ENCODE measurements around the gene HEMK1. TPM values are rescaled to one million over a fixed set of nuclear protein-coding genes. Genes with fewer than 3 reads are reported as not detected.

HEMK1 gene
- total RNA-seq, 1 experiment from 2014 or later = 12.5 TPM

- no peak overlapping the region for H2BK120ac ChIP-seq (ENCODE audit: low read depth, low read length, poor library complexity, severe bottlenecking)
- Mint-ChIP-seq H3K4me1 (no peaks in the 10 kb centered on the region), H3K36me3 (ENCODE audit: insufficient read depth in 1 of 3, low read depth in 3 of 3) (peaks cover 0 to under 1% (median 0%) of the 10 kb centered on the region in 3 experiments; a peak in 1 of 7 replicates), H3K9me3 (no peaks in the 10 kb centered on the region), H3K27me3 (ENCODE audit: low read depth) (peaks cover 5% of the 10 kb centered on the region), H3K4me3 (no peak overlapping the region), H3K27ac (no peak overlapping the region)
- H3K14ac ChIP-seq (ENCODE audit: insufficient read depth, low read length) = no peak overlapping the region
- H2BK12ac ChIP-seq (ENCODE audit: insufficient read length, low read depth, low read length) = no peak overlapping the region
- no peak overlapping the region for H2BK20ac ChIP-seq (ENCODE audit: low read depth, low read length, poor library complexity, severe bottlenecking)
- no peaks in the 10 kb centered on the region for H3K9me3 ChIP-seq (ENCODE audit: control insufficient read depth, low read depth, low read length)
- no peak overlapping the region for H4K5ac ChIP-seq (ENCODE audit: insufficient read length, low read depth, low read length)
- no peak overlapping the region for H3K4me2 ChIP-seq (ENCODE audit: insufficient read depth, insufficient read length, low read length)
- H4K8ac ChIP-seq (replicated peaks; ENCODE audit: insufficient read length, low read depth, low read length) = no peak overlapping the region
- H4K91ac ChIP-seq (ENCODE audit: insufficient read length, low read depth, low read length) = no peak overlapping the region
- H3K27ac ChIP-seq (ENCODE audit: insufficient read length, low read depth, low read length) = no peak overlapping the region
- WGBS (ENCODE audit: extremely low coverage, insufficient read length, low lambda C conversion rate) = no CpG with 5 or more reads among the region's 9 CpGs
- no peak overlapping the region for H3K18ac ChIP-seq (ENCODE audit: insufficient read length, low read depth, low read length)
- H3K4me1 ChIP-seq (ENCODE audit: insufficient read depth, low read length) = no peaks in the 10 kb centered on the region
- no peak overlapping the region for H3K23ac ChIP-seq (ENCODE audit: insufficient read length, low read depth, low read length)
- no peaks in the 10 kb centered on the region for H3K27me3 ChIP-seq (ENCODE audit: insufficient read depth, low read length)
- no peaks in the 10 kb centered on the region for H3K79me2 ChIP-seq (ENCODE audit: insufficient read depth, low read length)
- no peaks in the 10 kb centered on the region for H3K23me2 ChIP-seq (ENCODE audit: insufficient read length, low read depth, low read length, poor library complexity, severe bottlenecking)
- H2BK15ac ChIP-seq (ENCODE audit: low read depth, low read length) = no peak overlapping the region
- H2AK5ac ChIP-seq (ENCODE audit: insufficient read length, low read length) = no peak overlapping the region
- no peak for DNase-seq
- H3K79me1 ChIP-seq (ENCODE audit: insufficient read depth, low read depth, low read length, poor library complexity, severe bottlenecking) = no peaks in the 10 kb centered on the region
- TF ChIP-seq CTCF (conservative IDR thresholded peaks at IDR 0.05) = no peak
- H4K20me1 ChIP-seq (ENCODE audit: control insufficient read depth, insufficient read depth, insufficient read length) = no peaks in the 10 kb centered on the region
- no peak overlapping the region for H2BK5ac ChIP-seq (ENCODE audit: insufficient read length, low read length)
- no peak overlapping the region for H3T11ph ChIP-seq (ENCODE audit: low read length)
- no peak overlapping the region for H3K4ac ChIP-seq (ENCODE audit: low read depth, low read length)
- H3K56ac ChIP-seq (ENCODE audit: insufficient read length, low read depth, low read length) = no peak overlapping the region
- H3K9ac ChIP-seq (ENCODE audit: extremely low read depth, insufficient read length, low read length) = no peak overlapping the region
- H2AFZ ChIP-seq (ENCODE audit: low read length) = no peak overlapping the region
Observed at GRCh38 chr3:50602595-50603191, 33.4 kb downstream of the HEMK1 start.

Data from H9 (cell line).